Neural cell (in vitro differentiated cells): Measurements from ENCODE around the gene PID1. TPM values are rescaled to one million over a fixed set of nuclear protein-coding genes. Genes with fewer than 3 reads are reported as not detected.

ENCODE experiments used
- H2AFZ ChIP-seq: fragments of 200-600, 300-800 bp; sonication (generic), shearing (Covaris generic); 2 replicates; pipeline ENCODE4 v1.6.0; 2014; ENCODE audit warnings: low read depth, mild to moderate bottlenecking, antibody characterized with exemption, low read length, moderate library complexity
- H3F3A ChIP-seq: fragments of 200-600 bp; shearing (Covaris generic); 2 replicates; pipeline ENCODE4 v1.6.1; 2016; ENCODE audit warnings: mild to moderate bottlenecking, moderate library complexity, mixed read lengths, antibody characterized with exemption, low read length; ENCODE audit not compliant: insufficient read depth, poor library complexity, severe bottlenecking
- H3K27ac ChIP-seq: fragments of 200-600, 300-800 bp; sonication (generic), shearing (Covaris generic); 2 replicates; pipeline ENCODE4 v1.5.1; 2014; ENCODE audit warnings: mild to moderate bottlenecking, low read length, moderate library complexity
- H3K27me3 ChIP-seq: fragments of 300-800, 200-600 bp; sonication (generic), shearing (Covaris generic); 2 replicates; pipeline ENCODE4 v1.6.0; 2014; ENCODE audit warnings: mild to moderate bottlenecking, low read depth, low read length, moderate library complexity; ENCODE audit not compliant: insufficient read depth
- H3K36me3 ChIP-seq: fragments of 300-800, 200-600 bp; sonication (generic), shearing (Covaris generic); 2 replicates; pipeline ENCODE4 v1.5.1; 2014; ENCODE audit warnings: mild to moderate bottlenecking, antibody characterized with exemption, low read length, moderate library complexity; ENCODE audit not compliant: insufficient read depth
- H3K4me2 ChIP-seq: fragments of 300-800, 200-600 bp; sonication (generic), shearing (Covaris generic); 2 replicates; pipeline ENCODE4 v1.6.0; 2014; ENCODE audit warnings: mild to moderate bottlenecking, low read length
- H3K4me3 ChIP-seq: fragments of 300-800, 200-600 bp; sonication (generic), shearing (Covaris generic); 2 replicates; pipeline ENCODE4 v1.5.1; 2014; ENCODE audit warnings: mild to moderate bottlenecking, low read length, moderate library complexity
- H3K79me2 ChIP-seq: fragments of 200-600 bp; shearing (Covaris generic); replicated peaks from 2 replicates; pipeline ENCODE4 v1.6.0; 2014; ENCODE audit warnings: mild to moderate bottlenecking, low read length, moderate library complexity; ENCODE audit not compliant: insufficient read depth
- H3K9ac ChIP-seq: fragments of 300-800, 200-600 bp; sonication (generic), shearing (Covaris generic); 2 replicates; pipeline ENCODE4 v1.6.1; 2016; ENCODE audit warnings: mild to moderate bottlenecking, low read length, mixed read lengths
- H3K9me2 ChIP-seq: fragments of 200-600 bp; shearing (Covaris generic); 2 replicates; pipeline ENCODE4 v1.6.1; 2016; ENCODE audit warnings: mild to moderate bottlenecking, low read length, mixed read lengths; ENCODE audit not compliant: insufficient read depth
- H3K9me3 ChIP-seq: fragments of 200-600, 300-800 bp; sonication (generic), shearing (Covaris generic); 2 replicates; pipeline ENCODE4 v1.6.1; 2016; ENCODE audit warnings: mild to moderate bottlenecking, mixed run types, low read length, moderate library complexity, mixed read lengths
- H4K20me1 ChIP-seq: fragments of 200-600 bp; shearing (Covaris generic); 2 replicates; pipeline ENCODE4 v1.6.1; 2016; ENCODE audit warnings: mild to moderate bottlenecking, mixed run types; ENCODE audit not compliant: insufficient read depth
- EP300 ChIP-seq: fragments of 450-650 bp; conservative IDR thresholded peaks from 2 replicates; pipeline ENCODE4 v1.6.1; 2014; ENCODE audit warnings: antibody characterized with exemption, mild to moderate bottlenecking, moderate library complexity; ENCODE audit not compliant: poor library complexity, severe bottlenecking
- EZH2 ChIP-seq: fragments of 200-600, 300-800 bp; shearing (Covaris generic), sonication (generic); IDR thresholded peaks from 2 replicates; pipeline ENCODE4 v1.6.1; 2014; ENCODE audit warnings: antibody characterized with exemption, low read length, borderline replicate concordance, mild to moderate bottlenecking; ENCODE audit not compliant: insufficient read depth, poor library complexity, severe bottlenecking
- MXI1 ChIP-seq: fragments of 450-650 bp; conservative IDR thresholded peaks from 2 replicates; pipeline ENCODE4 v1.6.1; 2014; ENCODE audit warnings: antibody characterized with exemption, mild to moderate bottlenecking; ENCODE audit not compliant: poor library complexity, severe bottlenecking
- RAD21 ChIP-seq: fragments of 450-650 bp; conservative IDR thresholded peaks from 2 replicates; pipeline ENCODE4 v1.6.1; 2014; ENCODE audit warnings: antibody characterized with exemption, mild to moderate bottlenecking, moderate library complexity
- SMC3 ChIP-seq: fragments of 450-650 bp; conservative IDR thresholded peaks from 2 replicates; pipeline ENCODE4 v1.6.1; 2014; ENCODE audit warnings: antibody characterized with exemption, mild to moderate bottlenecking, moderate library complexity; ENCODE audit not compliant: poor library complexity
- TAF1 ChIP-seq: IDR thresholded peaks from 2 replicates; pipeline ENCODE4 v1.6.1; 2012; ENCODE audit warnings: low read depth
- polyA plus RNA-seq: library from polyadenylated mRNA; depleted of rRNA; stranded (reverse); fragments of >200 nt; gene quantifications from 2 replicates; pipeline ENCODE4 v1.2.3, GENCODE V29; 2014
- TF ChIP-seq, protein P1 (sequence below): fragments of 450-650 bp; IDR thresholded peaks from 2 replicates; pipeline ENCODE4 v1.5.1; 2014; ENCODE audit warnings: antibody characterized with exemption, mild to moderate bottlenecking, moderate library complexity; ENCODE audit not compliant: poor library complexity, severe bottlenecking
- TF ChIP-seq, protein P2 (sequence below): IDR thresholded peaks from 2 replicates; pipeline ENCODE4 v1.6.1; 2012; ENCODE audit warnings: borderline replicate concordance

PID1 gene
- polyA plus RNA-seq, 1 donor from 2014 or later, result 11.0 TPM

DNA sequence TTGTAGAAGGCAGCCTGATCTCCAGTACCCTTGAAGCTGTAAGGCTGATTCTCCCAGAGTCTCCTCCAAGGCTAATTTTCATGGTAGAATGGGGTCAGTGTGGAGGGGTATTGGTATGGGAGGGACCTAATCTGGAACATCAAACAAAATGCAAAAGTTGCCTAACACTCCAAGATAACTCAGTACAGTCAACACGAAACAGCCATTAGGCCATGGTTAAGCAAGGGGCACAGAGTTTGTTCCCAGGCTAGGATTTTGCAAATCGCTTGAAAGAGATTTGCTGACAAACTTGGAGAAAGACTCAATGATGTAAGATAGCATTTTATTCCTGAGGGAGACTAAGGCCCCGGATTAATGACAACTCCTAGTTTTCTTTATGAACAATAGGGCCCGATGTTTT is 5.4 kb downstream of the PID1 start:
- Histone ChIP-seq H3K27ac (no peak overlapping the region), H3K27me3 (no peaks in the 10 kb centered on the region), H4K20me1 (no peaks in the 10 kb centered on the region), H3K9me3 (peaks cover 6% of the 10 kb centered on the region), H2AFZ (no peak overlapping the region), H3K79me2 (no peaks in the 10 kb centered on the region), H3F3A (no peaks in the 10 kb centered on the region), H3K9ac (no peak overlapping the region), H3K4me3 (no peak overlapping the region), H3K36me3 (no peaks in the 10 kb centered on the region), H3K9me2 (no peaks in the 10 kb centered on the region), H3K4me2 (no peak overlapping the region)
- no peak for TF ChIP-seq EP300
- TF ChIP-seq RAD21, result no peak
- no peak for TF ChIP-seq EZH2
- TF ChIP-seq MXI1, result no peak
- TF ChIP-seq SMC3, result no peak
- TF ChIP-seq, protein P1, sequence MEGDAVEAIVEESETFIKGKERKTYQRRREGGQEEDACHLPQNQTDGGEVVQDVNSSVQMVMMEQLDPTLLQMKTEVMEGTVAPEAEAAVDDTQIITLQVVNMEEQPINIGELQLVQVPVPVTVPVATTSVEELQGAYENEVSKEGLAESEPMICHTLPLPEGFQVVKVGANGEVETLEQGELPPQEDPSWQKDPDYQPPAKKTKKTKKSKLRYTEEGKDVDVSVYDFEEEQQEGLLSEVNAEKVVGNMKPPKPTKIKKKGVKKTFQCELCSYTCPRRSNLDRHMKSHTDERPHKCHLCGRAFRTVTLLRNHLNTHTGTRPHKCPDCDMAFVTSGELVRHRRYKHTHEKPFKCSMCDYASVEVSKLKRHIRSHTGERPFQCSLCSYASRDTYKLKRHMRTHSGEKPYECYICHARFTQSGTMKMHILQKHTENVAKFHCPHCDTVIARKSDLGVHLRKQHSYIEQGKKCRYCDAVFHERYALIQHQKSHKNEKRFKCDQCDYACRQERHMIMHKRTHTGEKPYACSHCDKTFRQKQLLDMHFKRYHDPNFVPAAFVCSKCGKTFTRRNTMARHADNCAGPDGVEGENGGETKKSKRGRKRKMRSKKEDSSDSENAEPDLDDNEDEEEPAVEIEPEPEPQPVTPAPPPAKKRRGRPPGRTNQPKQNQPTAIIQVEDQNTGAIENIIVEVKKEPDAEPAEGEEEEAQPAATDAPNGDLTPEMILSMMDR, result no peak
- TF ChIP-seq, protein P2, sequence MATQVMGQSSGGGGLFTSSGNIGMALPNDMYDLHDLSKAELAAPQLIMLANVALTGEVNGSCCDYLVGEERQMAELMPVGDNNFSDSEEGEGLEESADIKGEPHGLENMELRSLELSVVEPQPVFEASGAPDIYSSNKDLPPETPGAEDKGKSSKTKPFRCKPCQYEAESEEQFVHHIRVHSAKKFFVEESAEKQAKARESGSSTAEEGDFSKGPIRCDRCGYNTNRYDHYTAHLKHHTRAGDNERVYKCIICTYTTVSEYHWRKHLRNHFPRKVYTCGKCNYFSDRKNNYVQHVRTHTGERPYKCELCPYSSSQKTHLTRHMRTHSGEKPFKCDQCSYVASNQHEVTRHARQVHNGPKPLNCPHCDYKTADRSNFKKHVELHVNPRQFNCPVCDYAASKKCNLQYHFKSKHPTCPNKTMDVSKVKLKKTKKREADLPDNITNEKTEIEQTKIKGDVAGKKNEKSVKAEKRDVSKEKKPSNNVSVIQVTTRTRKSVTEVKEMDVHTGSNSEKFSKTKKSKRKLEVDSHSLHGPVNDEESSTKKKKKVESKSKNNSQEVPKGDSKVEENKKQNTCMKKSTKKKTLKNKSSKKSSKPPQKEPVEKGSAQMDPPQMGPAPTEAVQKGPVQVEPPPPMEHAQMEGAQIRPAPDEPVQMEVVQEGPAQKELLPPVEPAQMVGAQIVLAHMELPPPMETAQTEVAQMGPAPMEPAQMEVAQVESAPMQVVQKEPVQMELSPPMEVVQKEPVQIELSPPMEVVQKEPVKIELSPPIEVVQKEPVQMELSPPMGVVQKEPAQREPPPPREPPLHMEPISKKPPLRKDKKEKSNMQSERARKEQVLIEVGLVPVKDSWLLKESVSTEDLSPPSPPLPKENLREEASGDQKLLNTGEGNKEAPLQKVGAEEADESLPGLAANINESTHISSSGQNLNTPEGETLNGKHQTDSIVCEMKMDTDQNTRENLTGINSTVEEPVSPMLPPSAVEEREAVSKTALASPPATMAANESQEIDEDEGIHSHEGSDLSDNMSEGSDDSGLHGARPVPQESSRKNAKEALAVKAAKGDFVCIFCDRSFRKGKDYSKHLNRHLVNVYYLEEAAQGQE, result no peak

DNA sequence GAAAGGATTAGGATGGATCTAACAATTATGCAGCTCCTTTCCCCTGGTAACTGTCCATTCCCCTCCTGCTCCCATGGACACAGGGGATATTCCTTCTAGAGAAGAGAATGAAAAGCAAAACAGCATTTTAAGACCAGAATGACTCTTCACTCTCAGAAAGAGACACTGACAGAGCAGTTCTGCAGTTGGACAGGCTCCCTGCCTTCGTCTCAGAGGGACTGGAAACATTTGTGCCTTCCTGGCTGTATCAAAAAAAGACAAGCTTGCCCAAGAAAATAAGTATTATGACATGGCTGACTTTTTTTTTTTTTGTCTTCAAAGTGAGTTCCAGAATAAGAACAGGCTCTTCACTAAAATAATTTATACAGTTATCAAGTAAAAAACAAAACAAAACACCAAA is 9.5 kb downstream of the PID1 start:
- H3K4me3 ChIP-seq, result no peak overlapping the region

More for the DNA sequence above, 9.5 kb downstream of the PID1 start:
- no peak overlapping the region for H3K27ac ChIP-seq
- H3K36me3 ChIP-seq, result no peaks in the 10 kb centered on the region
- H3K4me2 ChIP-seq, result no peak overlapping the region
- no peaks in the 10 kb centered on the region for H3K27me3 ChIP-seq
- H3F3A ChIP-seq, result no peaks in the 10 kb centered on the region
- H3K9me3 ChIP-seq, result peaks cover 6% of the 10 kb centered on the region
- H2AFZ ChIP-seq, result no peak overlapping the region
- no peaks in the 10 kb centered on the region for H3K79me2 ChIP-seq
- H3K9me2 ChIP-seq, result no peaks in the 10 kb centered on the region
- TF ChIP-seq MXI1, result no peak
- TF ChIP-seq TAF1, result no peak
- TF ChIP-seq RAD21, result no peak
- TF ChIP-seq, protein P2, result no peak
- H3K9ac ChIP-seq, result no peak overlapping the region
- peaks cover 2% of the 10 kb centered on the region for H4K20me1 ChIP-seq
